ENCODE results near the gene NDFIP1. TPM values are rescaled to one million over a fixed set of nuclear protein-coding genes. Genes with fewer than 3 reads are reported as not detected.

The NDFIP1 gene
- total and polyA plus RNA-seq, 2 experiments from 2014 or later, result 63.8 to 85.0 TPM

DNA sequence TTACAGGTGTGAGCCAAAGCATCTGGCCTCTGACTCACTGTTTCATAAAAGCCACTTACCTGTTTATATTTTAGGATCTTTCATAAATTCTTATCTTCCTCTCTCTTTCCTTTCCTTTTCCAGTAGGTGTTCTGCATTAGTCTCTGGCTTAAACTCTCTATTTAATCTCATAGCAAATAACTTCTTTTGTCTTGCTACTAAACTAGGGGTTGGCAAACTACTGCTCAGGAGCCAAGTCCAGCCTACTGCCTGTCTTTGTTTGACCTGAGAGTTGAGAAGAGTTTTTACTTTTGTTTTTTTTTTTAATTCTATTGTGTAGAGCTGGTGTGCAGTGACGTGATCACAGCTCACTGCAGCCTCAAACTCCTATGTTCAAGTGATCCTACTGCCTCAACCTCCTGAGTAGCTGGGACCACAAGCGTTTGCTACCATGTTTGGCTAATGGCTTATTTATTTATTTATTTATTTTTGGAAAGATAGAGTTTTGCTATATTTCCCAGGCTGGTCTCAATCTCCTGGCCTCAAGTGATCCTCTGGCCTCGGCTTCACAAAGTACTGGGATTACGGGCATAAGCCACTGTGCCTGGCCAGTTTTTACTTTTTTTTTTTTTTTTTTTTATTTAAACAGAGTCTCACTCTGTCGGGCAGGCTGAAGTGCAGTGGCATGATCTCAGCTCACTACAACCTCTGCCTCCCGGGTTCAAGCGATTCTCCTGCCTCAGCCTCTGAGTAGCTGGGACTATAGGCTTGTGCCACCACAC, 5.4 kb upstream of the NDFIP1 start:
- WGBS (ENCODE audit: low lambda C conversion rate, missing lambda C conversion rate), result 81% methylated on average over 7 of the region's 7 CpGs

DNA sequence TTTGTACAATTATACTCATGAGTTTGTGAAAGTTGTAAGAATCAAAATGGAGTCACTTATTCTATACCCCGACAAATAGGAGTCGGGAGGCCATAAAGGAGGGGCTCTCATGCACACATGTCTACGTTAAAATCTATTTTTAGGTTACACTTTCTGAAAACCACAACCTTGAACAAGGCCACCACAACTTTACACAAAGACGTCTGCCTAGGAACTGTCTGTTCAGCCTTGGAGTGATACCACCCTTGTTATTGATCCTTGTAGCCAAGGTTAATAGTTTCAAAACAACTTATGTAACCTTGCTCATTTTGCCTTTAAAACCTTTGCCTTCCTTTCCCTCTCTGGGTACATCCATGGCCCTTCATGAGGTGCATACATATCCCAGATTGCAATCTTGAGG, 4.1 kb upstream of the NDFIP1 start:
- Histone ChIP-seq H3K9me2 (replicated peaks; ENCODE audit: insufficient read depth) (no peaks in the 10 kb centered on the region), H3K79me2 (peaks cover 4% of the 10 kb centered on the region), H3K27ac (no peak overlapping the region), H3K27me3 (no peaks in the 10 kb centered on the region), H3K4me3 (no peak overlapping the region), H4K20me1 (ENCODE audit: insufficient read depth, poor library complexity, severe bottlenecking) (no peaks in the 10 kb centered on the region), H3K36me3 (replicated peaks; ENCODE audit: insufficient read depth, low read depth) (no peaks in the 10 kb centered on the region), H3K9me3 (ENCODE audit: low read depth) (no peaks in the 10 kb centered on the region), H3K4me2 (no peak overlapping the region), H2AFZ (no peak overlapping the region), H3K4me1 (ENCODE audit: insufficient read depth) (no peaks in the 10 kb centered on the region)
- TF ChIP-seq EZH2phosphoT487 (IDR thresholded peaks at IDR 0.05; ENCODE audit: low read depth, severe bottlenecking, unreplicated experiment), result no peak
- DNase-seq (ENCODE audit: low spot score), result no peak
- WGBS (ENCODE audit: low lambda C conversion rate, missing lambda C conversion rate), result 84% methylated on average over 4 of the region's 4 CpGs

More for the DNA sequence above, 5.4 kb upstream of the NDFIP1 start:
- no peaks in the 10 kb centered on the region for H3K4me1 ChIP-seq (ENCODE audit: insufficient read depth)
- H3K27me3 ChIP-seq, result no peaks in the 10 kb centered on the region
- H3K9me3 ChIP-seq (ENCODE audit: low read depth), result no peaks in the 10 kb centered on the region
- no peak overlapping the region for H3K4me2 ChIP-seq
- no peak overlapping the region for H3K27ac ChIP-seq
- DNase-seq (ENCODE audit: low spot score), result no peak
- H3K9me2 ChIP-seq (replicated peaks; ENCODE audit: insufficient read depth), result no peaks in the 10 kb centered on the region
- no peak overlapping the region for H3K4me3 ChIP-seq
- no peaks in the 10 kb centered on the region for H3K79me2 ChIP-seq
- H2AFZ ChIP-seq, result no peak overlapping the region
- TF ChIP-seq EZH2 (IDR thresholded peaks at IDR 0.05; ENCODE audit: borderline replicate concordance) (no peak), CTCF (IDR thresholded peaks at IDR 0.05; ENCODE audit: poor library complexity) (no peak), EZH2phosphoT487 (IDR thresholded peaks at IDR 0.05; ENCODE audit: low read depth, severe bottlenecking, unreplicated experiment) (peak; percentile 84)
- H3K36me3 ChIP-seq (replicated peaks; ENCODE audit: insufficient read depth, low read depth), result no peaks in the 10 kb centered on the region
- H4K20me1 ChIP-seq (ENCODE audit: insufficient read depth, poor library complexity, severe bottlenecking), result no peaks in the 10 kb centered on the region

DNA sequence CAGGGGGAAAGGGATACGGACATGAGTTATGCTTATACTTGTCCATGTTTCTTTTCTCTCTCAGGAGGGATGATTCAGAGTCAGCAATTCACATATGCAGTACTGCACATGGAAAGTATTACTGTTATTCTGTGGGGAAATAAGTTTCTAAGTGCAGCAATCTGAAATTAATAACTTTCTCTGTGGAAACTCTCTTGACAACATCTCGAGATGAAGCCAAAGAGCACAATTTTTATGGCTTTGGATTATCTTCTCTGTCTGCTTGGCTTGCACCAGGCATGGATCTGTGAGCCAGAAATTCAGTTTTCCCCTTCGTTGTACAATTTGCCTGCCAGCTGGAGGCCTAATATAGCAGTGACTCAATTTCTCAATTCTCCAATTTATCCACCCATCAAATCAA, 2.5 kb upstream of the NDFIP1 start:
- H3K4me3 ChIP-seq, result no peak overlapping the region
- H3K4me2 ChIP-seq, result no peak overlapping the region
- DNase-seq (ENCODE audit: low spot score), result no peak
- no peak overlapping the region for H2AFZ ChIP-seq
- no peaks in the 10 kb centered on the region for H3K9me3 ChIP-seq (ENCODE audit: low read depth)
- peaks cover 14% of the 10 kb centered on the region for H4K20me1 ChIP-seq (ENCODE audit: insufficient read depth, poor library complexity, severe bottlenecking)
- peaks cover 20% of the 10 kb centered on the region for H3K79me2 ChIP-seq
- 74% methylated on average over 3 of the region's 3 CpGs for WGBS (ENCODE audit: low lambda C conversion rate, missing lambda C conversion rate)
- no peaks in the 10 kb centered on the region for H3K27me3 ChIP-seq
- TF ChIP-seq EZH2phosphoT487 (IDR thresholded peaks at IDR 0.05; ENCODE audit: low read depth, severe bottlenecking, unreplicated experiment) (no peak), EZH2 (IDR thresholded peaks at IDR 0.05; ENCODE audit: borderline replicate concordance) (no peak), CTCF (IDR thresholded peaks at IDR 0.05; ENCODE audit: poor library complexity) (no peak)
- no peaks in the 10 kb centered on the region for H3K9me2 ChIP-seq (replicated peaks; ENCODE audit: insufficient read depth)
- peaks cover 5% of the 10 kb centered on the region for H3K4me1 ChIP-seq (ENCODE audit: insufficient read depth)
- peak overlapping the region; percentile 31 for H3K27ac ChIP-seq
- no peaks in the 10 kb centered on the region for H3K36me3 ChIP-seq (replicated peaks; ENCODE audit: insufficient read depth, low read depth)

DNA sequence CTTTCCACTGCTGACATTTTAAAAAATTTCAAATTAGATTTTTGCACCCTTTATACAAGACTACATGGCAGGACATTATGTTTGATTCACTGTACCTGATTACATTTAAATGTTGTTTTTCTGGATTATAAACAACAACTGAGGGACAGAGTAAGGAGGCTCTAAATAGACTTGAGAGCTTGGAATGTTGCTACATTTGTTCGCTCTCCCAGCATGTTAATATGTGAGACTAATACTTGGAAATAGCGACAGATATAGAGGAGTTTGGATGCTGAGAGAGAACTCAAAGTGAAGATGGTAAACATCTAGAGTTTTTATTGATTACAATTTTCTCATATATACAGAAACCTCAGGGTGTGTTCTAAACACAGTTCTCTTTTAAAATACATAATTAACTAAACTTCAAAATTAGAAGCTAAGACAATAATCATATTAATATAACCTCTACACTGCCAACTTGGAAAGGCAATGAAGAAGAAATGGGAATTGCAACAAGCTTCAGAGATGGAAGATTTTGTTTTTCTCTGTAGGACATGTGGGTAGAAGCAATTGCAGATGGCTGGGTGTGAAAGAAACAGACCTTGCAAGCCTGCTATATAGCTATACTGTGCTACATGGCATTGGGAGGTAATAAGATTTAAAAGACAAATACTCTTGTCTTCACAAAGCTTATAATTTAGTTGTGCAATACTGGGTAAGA, 1.4 kb upstream of the NDFIP1 start:
- no peak overlapping the region for H2AFZ ChIP-seq
- no peak overlapping the region for H3K4me3 ChIP-seq
- H3K9me2 ChIP-seq (replicated peaks; ENCODE audit: insufficient read depth), result no peaks in the 10 kb centered on the region
- H3K27ac ChIP-seq, result no peak overlapping the region
- peaks cover 31% of the 10 kb centered on the region for H3K79me2 ChIP-seq
- no peak for DNase-seq (ENCODE audit: low spot score)
- TF ChIP-seq EZH2 (IDR thresholded peaks at IDR 0.05; ENCODE audit: borderline replicate concordance), result no peak
- no peak for TF ChIP-seq CTCF (IDR thresholded peaks at IDR 0.05; ENCODE audit: poor library complexity)
- TF ChIP-seq EZH2phosphoT487 (IDR thresholded peaks at IDR 0.05; ENCODE audit: low read depth, severe bottlenecking, unreplicated experiment), result no peak
- peaks cover 26% of the 10 kb centered on the region for H4K20me1 ChIP-seq (ENCODE audit: insufficient read depth, poor library complexity, severe bottlenecking)
- peaks cover 10% of the 10 kb centered on the region for H3K4me1 ChIP-seq (ENCODE audit: insufficient read depth)
- H3K27me3 ChIP-seq, result no peaks in the 10 kb centered on the region
- H3K4me2 ChIP-seq, result no peak overlapping the region
- 97% methylated on average over 2 of the region's 2 CpGs for WGBS (ENCODE audit: low lambda C conversion rate, missing lambda C conversion rate)
- H3K36me3 ChIP-seq (replicated peaks; ENCODE audit: insufficient read depth, low read depth), result no peaks in the 10 kb centered on the region
- H3K9me3 ChIP-seq (ENCODE audit: low read depth), result no peaks in the 10 kb centered on the region
